ENCODE data around the gene CPNE6. TPM values are rescaled to one million over a fixed set of nuclear protein-coding genes. Genes with fewer than 3 reads are reported as not detected.

Gene CPNE6
- total and polyA plus RNA-seq, 2 of the 13 experiments (the other 11 are each of a cell fraction or from before 2014, with no cell fraction given): not detected

DNA sequence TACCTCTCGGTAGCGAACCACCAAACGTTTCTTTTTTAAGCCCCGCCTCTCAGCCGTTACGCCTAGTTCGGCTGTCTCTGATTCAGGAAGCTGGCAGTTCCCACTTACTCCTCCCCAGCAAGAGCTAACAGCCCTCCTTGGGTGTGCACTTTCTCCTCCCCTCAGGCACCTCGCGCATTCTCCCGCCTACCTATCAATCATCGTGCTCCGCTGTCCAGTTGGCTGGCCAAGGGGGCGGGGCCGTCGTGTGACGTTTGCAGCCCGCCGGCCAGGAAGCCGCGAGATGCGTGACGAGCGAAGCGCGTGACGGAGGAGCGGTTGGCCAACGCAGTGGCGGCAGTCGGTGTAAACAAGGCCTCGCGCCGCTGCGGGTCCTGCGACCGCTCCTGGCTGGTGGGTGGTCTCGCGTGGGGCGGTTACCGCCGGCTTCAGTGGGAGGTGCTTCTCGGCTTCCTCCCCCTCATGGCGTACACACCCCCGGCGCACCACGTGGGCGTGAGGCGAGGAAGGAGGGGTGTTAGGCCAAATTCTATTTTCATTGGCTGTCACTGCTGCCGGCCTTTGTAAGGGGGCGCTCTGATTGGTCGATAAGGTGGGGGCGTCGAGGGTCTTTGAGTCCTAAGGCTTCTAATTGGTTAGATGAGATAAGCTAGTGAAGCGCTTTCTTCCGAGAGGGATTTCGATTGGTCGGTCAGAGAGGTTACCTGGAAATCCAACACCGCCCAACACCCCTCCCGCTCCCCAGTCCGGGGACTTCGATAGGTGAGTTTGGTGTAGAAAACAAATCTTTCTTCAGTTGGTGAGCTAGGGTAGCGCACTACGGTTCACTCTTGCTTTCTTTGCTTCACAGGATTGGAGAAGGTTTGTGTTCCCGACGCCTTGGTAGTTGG lies 43.4 kb downstream of the CPNE6 start, which contains the start of the genes DCAF11 and NRL (continued):
- peak; percentile 88 for TF ChIP-seq CEBPZ (IDR thresholded peaks at IDR 0.05; ENCODE audit: low read length)
- no peak for TF ChIP-seq ATM (IDR thresholded peaks at IDR 0.05; ENCODE audit: borderline replicate concordance)
- peak; percentile 87; the same call in 1 of the 2 replicates for TF ChIP-seq TEAD2 (CRISPR knock-in tag; IDR thresholded peaks at IDR 0.05)
- TF ChIP-seq SPEN (CRISPR knock-in tag; IDR thresholded peaks at IDR 0.05; ENCODE audit: low read depth): peak; percentile 98
- TF ChIP-seq ZNF639 (CRISPR knock-in tag; conservative IDR thresholded peaks at IDR 0.05): peak; percentile 96
- TF ChIP-seq ATF3 (CRISPR knock-in tag; IDR thresholded peaks at IDR 0.05): peak; percentile 83
- TF ChIP-seq ZNF777 (CRISPR knock-in tag; IDR thresholded peaks at IDR 0.05): peak; percentile 72; the same call in 1 of the 2 replicates
- TF ChIP-seq ZBTB8A (CRISPR knock-in tag; IDR thresholded peaks at IDR 0.05; ENCODE audit: borderline replicate concordance, low read depth): no peak
- 0 out of 2 replicates have a peak, but pooled peaks have one; percentile 86 for TF ChIP-seq ZNF83 (CRISPR knock-in tag; IDR thresholded peaks at IDR 0.05; ENCODE audit: borderline replicate concordance)
- TF ChIP-seq, protein P1, sequence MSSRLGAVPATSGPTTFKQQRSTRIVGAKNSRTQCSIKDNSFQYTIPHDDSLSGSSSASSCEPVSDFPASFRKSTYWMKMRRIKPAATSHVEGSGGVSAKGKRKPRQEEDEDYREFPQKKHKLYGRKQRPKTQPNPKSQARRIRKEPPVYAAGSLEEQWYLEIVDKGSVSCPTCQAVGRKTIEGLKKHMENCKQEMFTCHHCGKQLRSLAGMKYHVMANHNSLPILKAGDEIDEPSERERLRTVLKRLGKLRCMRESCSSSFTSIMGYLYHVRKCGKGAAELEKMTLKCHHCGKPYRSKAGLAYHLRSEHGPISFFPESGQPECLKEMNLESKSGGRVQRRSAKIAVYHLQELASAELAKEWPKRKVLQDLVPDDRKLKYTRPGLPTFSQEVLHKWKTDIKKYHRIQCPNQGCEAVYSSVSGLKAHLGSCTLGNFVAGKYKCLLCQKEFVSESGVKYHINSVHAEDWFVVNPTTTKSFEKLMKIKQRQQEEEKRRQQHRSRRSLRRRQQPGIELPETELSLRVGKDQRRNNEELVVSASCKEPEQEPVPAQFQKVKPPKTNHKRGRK (CRISPR knock-in tag; IDR thresholded peaks at IDR 0.05): no peak; the same call in 1 of the 2 replicates
- TF ChIP-seq NFIB (CRISPR knock-in tag; IDR thresholded peaks at IDR 0.05; ENCODE audit: borderline replicate concordance): no peak
- TF ChIP-seq JUND (CRISPR knock-in tag; IDR thresholded peaks at IDR 0.05): peak; percentile 37; the same call in 1 of the 2 replicates
- peak; percentile 82; the same call in 1 of the 2 replicates for TF ChIP-seq CERS6 (CRISPR knock-in tag; IDR thresholded peaks at IDR 0.05)
- TF ChIP-seq ZNF543 (CRISPR knock-in tag; IDR thresholded peaks at IDR 0.05): no peak; the same call in 1 of the 2 replicates
- TF ChIP-seq, protein P2, sequence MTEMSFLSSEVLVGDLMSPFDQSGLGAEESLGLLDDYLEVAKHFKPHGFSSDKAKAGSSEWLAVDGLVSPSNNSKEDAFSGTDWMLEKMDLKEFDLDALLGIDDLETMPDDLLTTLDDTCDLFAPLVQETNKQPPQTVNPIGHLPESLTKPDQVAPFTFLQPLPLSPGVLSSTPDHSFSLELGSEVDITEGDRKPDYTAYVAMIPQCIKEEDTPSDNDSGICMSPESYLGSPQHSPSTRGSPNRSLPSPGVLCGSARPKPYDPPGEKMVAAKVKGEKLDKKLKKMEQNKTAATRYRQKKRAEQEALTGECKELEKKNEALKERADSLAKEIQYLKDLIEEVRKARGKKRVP (CRISPR knock-in tag; IDR thresholded peaks at IDR 0.05): no peak
- TF ChIP-seq MYNN (CRISPR knock-in tag; IDR thresholded peaks at IDR 0.05; ENCODE audit: low read depth): peak; percentile 94
- TF ChIP-seq ZBTB3 (CRISPR knock-in tag; IDR thresholded peaks at IDR 0.05; ENCODE audit: borderline replicate concordance, low read depth): peak; percentile 87; the same call in 1 of the 2 replicates
- TF ChIP-seq MAF1 (CRISPR knock-in tag; IDR thresholded peaks at IDR 0.05; ENCODE audit: borderline replicate concordance): peak; percentile 96

Data from HepG2 (cell line).